Adipose tissue (tissue), 3 donors: ENCODE data around the gene PRKCE. TPM values are rescaled to one million over a fixed set of nuclear protein-coding genes. Genes with fewer than 3 reads are reported as not detected.
"Not testable (repeated sequence)": the region's sequence is repeated elsewhere in the genome, so short reads cannot be mapped to it uniquely, and the experiment has no call there.

Source experiments
- H3K27ac ChIP-seq: one replicate; pipeline ENCODE4 v1.5.1; 2013; ENCODE audit warnings: low read depth, low read length
- WGBS, 3 donors: extraction: QIAGEN DNeasy Blood & Tissue Kit; methylation state at CpG; one replicate each; pipeline ENCODE4 v1.1.7; 2013; 5-methylcytosine and 5-hydroxymethylcytosine counted together
- polyA plus RNA-seq, 3 donors: library from polyadenylated mRNA; stranded (reverse); fragments of 200-250 nt; gene quantifications; one replicate each; pipeline ENCODE4 v1.2.3, GENCODE V29; 2013
- donor health status: healthy with polysubstance abuse.
- donor health status: Bipolar disorder and iron deficiency.
- donor health status: healthy.

Gene PRKCE
- polyA plus RNA-seq, 3 donors, result 2.8 to 4.6 (median 3.5) TPM

GRCh38 chr2:45852450-45853150 lies 201.1 kb downstream of the PRKCE start:
- H3K27ac ChIP-seq, result no peak overlapping the region
- 89 to 94% (median 91%) methylated on average over 6 of the region's 6 CpGs for WGBS, 3 donors

GRCh38 chr2:45855374-45855773 lies 203.9 kb downstream of the PRKCE start:
- 23 to 35% (median 33%) methylated on average over 3 of the region's 3 CpGs for WGBS, 3 donors
- H3K27ac ChIP-seq, result no peak overlapping the region

DNA sequence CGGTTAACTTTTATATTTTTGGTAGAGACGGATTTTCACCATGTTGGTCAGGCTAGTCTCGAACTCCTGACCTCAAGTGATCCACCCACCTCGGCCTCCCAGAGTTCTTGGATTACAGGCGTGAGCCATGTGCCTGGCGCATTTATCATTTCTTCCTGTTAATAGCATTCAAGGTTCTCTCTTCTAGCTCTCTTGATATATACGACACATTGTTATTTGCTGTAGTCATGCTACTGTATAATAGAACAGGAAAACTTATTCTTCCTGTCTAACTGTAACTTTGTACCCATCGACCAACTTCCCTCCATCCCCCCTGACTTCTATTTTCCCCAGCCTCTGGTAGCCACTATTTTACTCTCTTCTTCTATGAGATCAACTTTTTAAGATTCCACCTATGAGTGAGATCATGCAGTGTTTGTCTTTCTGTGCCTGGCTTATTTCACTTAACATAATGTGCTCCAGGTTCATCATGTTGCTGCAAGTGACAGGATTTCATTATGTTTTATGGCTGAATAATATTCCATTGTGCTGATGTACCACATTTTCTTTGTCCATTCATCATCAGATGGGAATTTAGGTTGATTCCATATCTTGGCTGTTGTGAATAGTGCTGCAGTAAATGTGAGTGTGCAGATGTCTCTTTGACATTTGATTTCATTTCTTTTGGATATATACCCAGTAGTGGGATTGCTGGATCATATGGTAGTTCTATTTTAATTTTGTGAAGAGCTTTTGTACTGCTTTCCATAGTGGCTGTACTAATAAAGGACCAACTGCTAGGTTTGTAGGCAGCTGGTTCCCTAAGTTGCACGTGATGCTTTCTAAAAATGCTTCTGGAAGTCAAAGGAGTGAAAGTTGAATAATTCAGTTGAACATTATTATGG lies 205.2 kb downstream of the PRKCE start:
- H3K27ac ChIP-seq, result no peak overlapping the region
- 68 to 93% (median 70%) methylated on average over 9 of the region's 9 CpGs for WGBS, 3 donors

DNA sequence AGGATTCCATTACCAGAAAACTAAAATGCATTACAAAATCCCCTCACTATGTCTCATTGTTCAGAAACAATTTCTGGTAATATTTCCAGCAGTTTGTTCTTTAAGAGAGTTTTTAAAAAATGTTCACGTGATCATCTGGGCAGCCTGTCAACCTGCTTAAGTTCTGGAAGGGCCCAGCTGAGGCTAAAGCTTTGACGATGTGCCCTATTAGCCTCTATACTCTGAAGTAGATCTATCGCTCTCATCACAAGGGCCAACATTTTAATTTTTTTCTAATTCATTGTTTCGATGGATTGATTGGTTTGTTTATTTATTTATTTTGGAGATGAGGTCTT lies 205.8 kb downstream of the PRKCE start:
- H3K27ac ChIP-seq, result no peak overlapping the region
- WGBS, 3 donors, result 69 to 85% (median 80%) methylated on average over 4 of the region's 4 CpGs

- 66 to 79% (median 66%) methylated on average over 11 of the region's 11 CpGs for WGBS, 3 donors
- no peak overlapping the region for H3K27ac ChIP-seq
Measured at GRCh38 chr2:45857867-45858520, 206.5 kb downstream of the PRKCE start.

DNA sequence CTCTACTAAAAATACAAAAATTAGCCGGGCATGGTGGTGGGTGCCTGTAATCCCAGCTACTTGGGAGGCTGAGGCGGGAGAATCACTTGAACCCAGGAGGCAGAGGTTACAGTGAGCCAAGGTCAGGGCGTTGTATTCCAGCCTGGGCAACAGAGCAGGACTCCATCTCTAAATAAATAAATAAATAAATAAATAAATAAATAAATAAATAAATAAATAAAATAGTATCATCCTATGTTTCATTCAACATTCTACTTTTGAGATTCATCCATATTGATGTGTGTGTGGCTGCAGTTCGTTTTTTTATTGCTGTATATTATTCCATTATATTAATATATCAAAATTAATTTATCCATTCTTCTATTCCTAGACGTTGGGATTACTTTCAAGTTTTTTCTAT lies 207.4 kb downstream of the PRKCE start:
- H3K27ac ChIP-seq, result not testable (repeated sequence)

GRCh38 chr2:45859682-45860081 lies 208.2 kb downstream of the PRKCE start:
- H3K27ac ChIP-seq, result no peak overlapping the region
- 70 to 88% (median 78%) methylated on average over 1 of the region's 1 CpG for WGBS, 3 donors

More for the DNA sequence above, 207.4 kb downstream of the PRKCE start:
- 70 to 95% (median 85%) methylated on average over 5 of the region's 5 CpGs for WGBS, 3 donors

DNA sequence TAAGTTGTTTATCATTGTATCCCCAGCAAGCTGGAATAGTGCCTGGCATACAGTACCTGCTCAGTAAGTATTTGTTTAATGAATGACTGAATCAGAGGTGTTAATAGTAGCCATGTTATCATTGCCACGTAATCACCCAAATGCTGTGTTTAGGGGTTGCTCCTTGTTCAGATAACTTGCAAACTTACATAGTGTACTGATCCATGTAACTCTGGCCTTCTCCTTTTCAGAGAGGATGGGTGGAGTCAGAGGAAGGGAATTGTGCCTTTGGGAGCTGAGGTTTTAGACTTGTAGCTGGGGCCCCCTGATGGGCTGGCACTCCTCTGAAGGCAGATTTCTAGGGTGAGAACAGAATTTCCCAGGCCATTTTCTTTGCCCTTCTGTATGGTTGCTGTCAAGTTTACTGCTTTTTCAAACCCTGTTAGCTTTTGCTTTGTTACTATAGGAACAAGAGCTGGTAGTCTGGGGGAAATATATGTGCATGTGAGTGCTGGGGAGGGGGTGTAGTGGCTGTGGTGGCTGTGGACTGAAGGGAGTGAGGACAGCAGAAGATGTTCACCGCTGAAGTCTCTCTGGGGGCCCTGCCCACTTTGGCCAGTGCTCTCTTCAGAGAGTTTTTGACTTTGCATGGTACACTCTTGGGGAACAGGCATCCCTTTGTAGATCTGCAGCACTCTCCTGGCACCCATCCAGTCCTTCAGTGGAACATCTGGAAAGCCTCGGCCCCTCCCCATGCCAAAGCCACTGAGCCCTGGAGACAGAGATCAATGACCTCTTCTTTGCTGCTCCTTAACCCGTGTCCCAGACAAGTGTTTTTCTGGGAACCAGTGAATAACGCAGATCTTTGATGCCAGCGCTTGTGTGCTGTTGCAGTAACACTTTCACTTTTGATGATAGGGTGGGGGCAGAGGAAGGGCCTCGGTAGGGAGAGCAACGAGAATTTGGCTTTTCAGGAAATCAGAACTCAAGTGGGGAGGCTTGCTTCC lies 209.0 kb downstream of the PRKCE start:
- 7 to 42% (median 8%) methylated on average over 8 of the region's 8 CpGs for WGBS, 3 donors
- no peak overlapping the region for H3K27ac ChIP-seq

DNA sequence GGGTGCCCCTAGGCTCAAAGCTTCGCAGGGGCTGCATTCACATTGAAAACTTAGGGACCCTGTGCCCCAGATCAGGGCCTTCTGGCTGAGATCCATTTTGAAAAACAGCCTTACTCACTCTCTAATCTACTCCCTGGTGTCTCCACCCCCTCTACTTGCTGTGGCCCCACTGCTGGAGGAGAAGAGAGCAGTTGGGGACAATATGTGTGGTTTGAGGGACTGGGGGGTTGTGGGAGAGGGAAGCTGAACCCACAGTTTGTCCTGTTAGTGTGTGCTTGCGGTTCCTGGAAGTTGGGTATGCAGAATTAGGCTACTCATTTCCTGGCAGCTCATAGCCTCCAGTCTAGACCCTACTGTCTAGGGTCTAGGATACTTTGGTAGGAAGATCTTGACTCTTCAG lies 211.4 kb downstream of the PRKCE start:
- WGBS, 3 donors, result 39 to 90% (median 50%) methylated on average over 2 of the region's 2 CpGs
- H3K27ac ChIP-seq, result no peak overlapping the region

DNA sequence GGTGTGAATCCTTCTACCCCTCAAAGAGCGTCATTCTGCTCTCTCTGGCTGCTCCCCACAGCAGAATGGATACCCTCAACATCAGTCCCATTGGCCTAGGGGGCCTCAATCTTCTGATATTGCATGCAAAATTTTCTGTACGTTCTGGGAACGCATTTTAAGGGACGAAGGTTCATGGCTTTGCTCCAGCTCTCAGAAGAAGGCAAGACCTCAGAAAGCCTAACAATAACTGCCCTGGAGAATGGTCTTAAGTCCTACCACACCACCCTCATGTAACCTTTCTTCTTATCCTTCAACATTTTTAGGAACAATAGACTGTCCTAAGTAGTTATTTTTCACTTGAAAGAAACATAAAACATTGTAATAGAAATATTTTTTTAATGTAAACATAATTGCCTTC lies 212.6 kb downstream of the PRKCE start:
- H3K27ac ChIP-seq, result no peak overlapping the region
- 91 to 94% (median 93%) methylated on average over 4 of the region's 4 CpGs for WGBS, 3 donors

GRCh38 chr2:45867349-45867748 lies 215.9 kb downstream of the PRKCE start:
- H3K27ac ChIP-seq, result no peak overlapping the region
- 77 to 88% (median 85%) methylated on average over 3 of the region's 3 CpGs for WGBS, 3 donors

- 84 to 89% (median 87%) methylated on average over 4 of the region's 4 CpGs for WGBS, 3 donors
- no peak overlapping the region for H3K27ac ChIP-seq
Measured at GRCh38 chr2:45867800-45868199, 216.3 kb downstream of the PRKCE start.

DNA sequence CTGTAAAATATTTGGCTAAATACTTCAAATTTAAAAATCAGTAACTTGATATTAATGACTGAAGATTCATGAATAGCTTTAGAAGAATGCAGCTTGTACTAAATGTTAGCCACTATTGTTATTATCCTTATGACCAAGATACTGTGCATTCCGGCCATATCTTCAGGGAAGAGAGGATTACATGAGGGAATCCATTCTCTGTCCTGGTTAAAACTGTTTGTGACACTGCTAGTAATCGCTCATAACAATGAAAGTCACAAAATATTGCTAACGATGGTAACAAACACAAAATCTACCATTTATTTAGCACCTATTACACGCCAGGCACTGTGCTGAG lies 217.7 kb downstream of the PRKCE start:
- H3K27ac ChIP-seq, result no peak overlapping the region
- WGBS, 3 donors, result 96 to 98% (median 97%) methylated on average over 4 of the region's 4 CpGs

DNA sequence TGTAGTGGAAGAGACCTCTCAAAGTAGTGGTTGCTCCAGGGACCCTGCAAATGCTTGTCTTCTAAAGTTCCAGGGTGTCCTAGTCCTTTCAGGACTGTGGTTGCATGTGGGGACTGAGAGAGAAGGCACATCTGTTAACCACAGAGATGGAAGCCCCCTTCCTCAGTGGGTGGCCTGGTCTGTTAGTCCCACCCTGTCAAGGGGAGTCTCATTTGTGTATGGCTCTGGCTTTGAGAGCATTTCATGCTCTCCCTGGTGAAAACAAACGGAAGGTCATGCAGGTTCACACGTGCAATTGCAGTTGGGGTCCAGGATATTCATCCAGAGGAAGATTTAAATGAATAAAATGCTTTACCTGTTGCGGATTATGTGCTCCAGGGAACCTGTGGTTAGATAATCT lies 219.6 kb downstream of the PRKCE start:
- 78 to 93% (median 91%) methylated on average over 3 of the region's 3 CpGs for WGBS, 3 donors
- no peak overlapping the region for H3K27ac ChIP-seq

- H3K27ac ChIP-seq, result no peak overlapping the region
- WGBS, 3 donors, result 83 to 87% (median 84%) methylated on average over 4 of the region's 4 CpGs
Measured at GRCh38 chr2:45871541-45871940, 220.1 kb downstream of the PRKCE start.

DNA sequence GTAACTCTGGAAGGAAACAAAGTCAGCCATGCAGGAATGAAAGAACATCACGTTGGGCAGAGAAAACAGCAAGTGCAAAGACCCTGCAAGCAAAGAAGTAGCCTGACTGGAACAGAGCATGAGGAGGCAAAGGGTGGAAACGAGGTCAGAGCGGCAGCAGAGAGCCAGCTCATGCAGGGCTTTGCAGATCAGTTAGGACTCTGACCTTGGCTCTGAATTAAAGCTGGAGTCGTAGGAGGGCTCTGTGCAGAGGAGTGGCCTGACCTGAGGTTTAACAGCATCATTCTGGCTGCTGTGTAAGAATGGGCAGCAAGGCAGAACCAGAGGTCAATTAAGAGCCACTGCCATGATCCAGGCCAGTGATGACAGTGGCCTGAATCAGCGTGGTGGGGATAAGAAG lies 220.7 kb downstream of the PRKCE start:
- no peak overlapping the region for H3K27ac ChIP-seq
- WGBS, 3 donors, result 51 to 75% (median 71%) methylated on average over 5 of the region's 5 CpGs

- 37 to 56% (median 47%) methylated on average over 3 of the region's 3 CpGs for WGBS, 3 donors
- no peak overlapping the region for H3K27ac ChIP-seq
Measured at GRCh38 chr2:45874344-45874743, 222.9 kb downstream of the PRKCE start.

- WGBS, 3 donors, result 94 to 98% (median 96%) methylated on average over 2 of the region's 2 CpGs
- H3K27ac ChIP-seq, result no peak overlapping the region
Measured at GRCh38 chr2:45876611-45877010, 225.1 kb downstream of the PRKCE start.
